Measurements from ENCODE around the gene NBAS.

The NBAS gene

DNA sequence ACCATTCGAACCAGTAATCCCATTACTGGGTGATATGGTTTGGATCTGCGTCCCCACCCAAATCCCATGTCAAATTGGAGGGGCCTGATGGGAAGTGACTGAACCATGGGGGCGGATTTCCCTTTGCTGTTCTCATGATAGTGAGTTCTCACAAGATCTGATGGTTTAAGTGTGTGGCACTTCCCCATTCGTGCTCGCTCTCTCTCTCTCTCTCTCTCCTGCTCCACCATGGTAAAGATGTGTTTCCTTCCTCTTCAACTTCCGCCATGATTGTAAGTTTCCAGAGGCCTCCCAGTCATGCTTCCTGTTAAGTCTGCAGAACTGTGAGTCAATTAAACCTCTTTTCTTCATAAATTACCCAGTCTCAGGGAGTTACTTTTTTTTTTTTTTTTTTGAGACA is 62.6 kb downstream of the NBAS start:
- Histone ChIP-seq H3K27me3 (replicated peaks; ENCODE audit: control insufficient read depth, insufficient read depth, low read length) (no peaks in the 10 kb centered on the region), H3K4me3 (replicated peaks; ENCODE audit: low read depth, low read length) (no peak overlapping the region), H3K36me3 (ENCODE audit: control insufficient read depth, insufficient read depth, low read length) (peaks cover 2% of the 10 kb centered on the region)
- TF ChIP-seq, protein P1, sequence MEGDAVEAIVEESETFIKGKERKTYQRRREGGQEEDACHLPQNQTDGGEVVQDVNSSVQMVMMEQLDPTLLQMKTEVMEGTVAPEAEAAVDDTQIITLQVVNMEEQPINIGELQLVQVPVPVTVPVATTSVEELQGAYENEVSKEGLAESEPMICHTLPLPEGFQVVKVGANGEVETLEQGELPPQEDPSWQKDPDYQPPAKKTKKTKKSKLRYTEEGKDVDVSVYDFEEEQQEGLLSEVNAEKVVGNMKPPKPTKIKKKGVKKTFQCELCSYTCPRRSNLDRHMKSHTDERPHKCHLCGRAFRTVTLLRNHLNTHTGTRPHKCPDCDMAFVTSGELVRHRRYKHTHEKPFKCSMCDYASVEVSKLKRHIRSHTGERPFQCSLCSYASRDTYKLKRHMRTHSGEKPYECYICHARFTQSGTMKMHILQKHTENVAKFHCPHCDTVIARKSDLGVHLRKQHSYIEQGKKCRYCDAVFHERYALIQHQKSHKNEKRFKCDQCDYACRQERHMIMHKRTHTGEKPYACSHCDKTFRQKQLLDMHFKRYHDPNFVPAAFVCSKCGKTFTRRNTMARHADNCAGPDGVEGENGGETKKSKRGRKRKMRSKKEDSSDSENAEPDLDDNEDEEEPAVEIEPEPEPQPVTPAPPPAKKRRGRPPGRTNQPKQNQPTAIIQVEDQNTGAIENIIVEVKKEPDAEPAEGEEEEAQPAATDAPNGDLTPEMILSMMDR (IDR thresholded peaks at IDR 0.05; ENCODE audit: insufficient read depth, low read length, poor library complexity, severe bottlenecking): no peak
- DNase-seq (ENCODE audit: extremely low read depth, insufficient read length): no peak

- TF ChIP-seq, protein P1 (IDR thresholded peaks at IDR 0.05; ENCODE audit: insufficient read depth, low read length, poor library complexity, severe bottlenecking): no peak
- DNase-seq (ENCODE audit: extremely low read depth, insufficient read length): no peak
- Histone ChIP-seq H3K27me3 (replicated peaks; ENCODE audit: control insufficient read depth, insufficient read depth, low read length) (no peaks in the 10 kb centered on the region), H3K36me3 (ENCODE audit: control insufficient read depth, insufficient read depth, low read length) (no peaks in the 10 kb centered on the region; the same call in none of the 2 replicates), H3K4me3 (replicated peaks; ENCODE audit: low read depth, low read length) (no peak overlapping the region)
Observed at GRCh38 chr2:15494877-15495276, 66.3 kb downstream of the NBAS start.

DNA sequence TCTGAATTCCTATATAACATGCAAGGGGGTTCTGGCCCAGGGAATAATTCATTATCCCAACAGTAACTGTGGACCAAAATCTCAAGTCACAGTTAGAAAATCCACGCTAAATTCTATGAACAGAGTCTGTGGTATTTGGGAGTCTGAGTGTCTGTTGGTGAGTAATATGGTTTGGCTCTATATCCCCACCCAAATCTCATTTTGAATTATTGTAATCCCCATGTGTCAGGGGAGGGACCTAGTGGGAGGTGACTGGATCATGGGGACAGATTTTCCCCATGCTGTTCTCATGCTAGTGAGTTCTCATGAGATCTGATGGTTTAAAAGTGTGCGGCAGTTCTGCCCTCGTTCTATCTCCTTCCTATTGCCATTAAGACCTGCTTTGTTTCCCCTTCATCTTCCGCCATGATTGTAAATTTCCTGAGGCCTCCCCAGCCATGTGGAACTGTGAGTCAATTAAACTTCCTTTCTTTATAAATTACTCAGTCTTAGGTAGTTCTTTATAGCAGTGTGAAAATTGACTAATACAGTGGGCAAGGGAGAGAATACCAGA is 68.3 kb downstream of the NBAS start:
- H3K36me3 ChIP-seq (ENCODE audit: control insufficient read depth, insufficient read depth, low read length): no peaks in the 10 kb centered on the region; the same call in none of the 2 replicates

DNA sequence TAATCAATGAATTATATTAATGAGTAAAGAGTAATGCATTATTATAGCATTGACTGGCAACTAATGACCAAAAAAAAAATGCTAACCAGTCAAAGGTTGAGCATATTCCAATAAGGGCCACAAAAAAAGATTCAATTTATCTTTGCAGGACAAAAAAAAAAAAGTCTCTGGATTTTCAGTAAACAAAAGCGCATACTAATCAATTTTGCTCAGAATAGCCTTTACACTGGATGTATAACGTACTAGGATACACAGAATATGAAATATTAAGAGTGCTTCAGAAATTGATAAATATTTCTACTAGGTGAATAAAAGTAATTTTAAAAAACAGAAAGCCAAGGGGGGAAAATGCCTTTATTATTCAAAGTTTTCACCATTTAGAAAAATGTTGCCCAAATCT is 74.4 kb downstream of the NBAS start:
- TF ChIP-seq, protein P1 (IDR thresholded peaks at IDR 0.05; ENCODE audit: insufficient read depth, low read length, poor library complexity, severe bottlenecking): no peak
- H3K36me3 ChIP-seq (ENCODE audit: control insufficient read depth, insufficient read depth, low read length): no peaks in the 10 kb centered on the region; the same call in 1 of the 2 replicates
- DNase-seq (ENCODE audit: extremely low read depth, insufficient read length): no peak

More for the DNA sequence above, 68.3 kb downstream of the NBAS start:
- Histone ChIP-seq H3K4me3 (replicated peaks; ENCODE audit: low read depth, low read length) (no peak overlapping the region), H3K27me3 (replicated peaks; ENCODE audit: control insufficient read depth, insufficient read depth, low read length) (no peaks in the 10 kb centered on the region)
- DNase-seq (ENCODE audit: extremely low read depth, insufficient read length): no peak
- TF ChIP-seq, protein P1 (IDR thresholded peaks at IDR 0.05; ENCODE audit: insufficient read depth, low read length, poor library complexity, severe bottlenecking): no peak

DNA sequence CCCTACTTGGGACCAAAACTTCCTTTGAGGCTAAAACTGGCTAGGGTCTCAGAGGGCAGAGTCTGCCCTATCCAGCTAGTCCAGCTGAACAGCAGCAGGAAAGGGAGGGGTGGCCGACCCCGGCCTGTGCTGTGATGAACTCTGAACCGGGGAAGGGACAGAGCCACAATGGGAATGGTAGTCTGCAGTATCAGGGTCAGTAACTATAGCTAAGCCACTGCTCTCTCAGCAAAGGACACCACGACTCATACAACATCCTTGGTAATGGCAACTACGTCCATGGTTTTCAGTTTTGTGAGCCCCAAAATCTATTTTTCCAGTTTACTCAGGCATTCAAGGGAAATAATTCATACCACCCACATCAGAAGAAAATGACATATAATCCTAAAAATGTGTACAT is 75.2 kb downstream of the NBAS start:
- TF ChIP-seq, protein P1 (IDR thresholded peaks at IDR 0.05; ENCODE audit: insufficient read depth, low read length, poor library complexity, severe bottlenecking): no peak
- H3K4me3 ChIP-seq (replicated peaks; ENCODE audit: low read depth, low read length): no peak overlapping the region
- H3K27me3 ChIP-seq (replicated peaks; ENCODE audit: control insufficient read depth, insufficient read depth, low read length): no peaks in the 10 kb centered on the region
- no peaks in the 10 kb centered on the region; the same call in 1 of the 2 replicates for H3K36me3 ChIP-seq (ENCODE audit: control insufficient read depth, insufficient read depth, low read length)
- DNase-seq (ENCODE audit: extremely low read depth, insufficient read length): no peak

More for the DNA sequence above, 74.4 kb downstream of the NBAS start:
- Histone ChIP-seq H3K27me3 (replicated peaks; ENCODE audit: control insufficient read depth, insufficient read depth, low read length) (no peaks in the 10 kb centered on the region), H3K4me3 (replicated peaks; ENCODE audit: low read depth, low read length) (no peak overlapping the region)

- H3K36me3 ChIP-seq (ENCODE audit: control insufficient read depth, insufficient read depth, low read length): peaks cover 1% of the 10 kb centered on the region; the same call in 1 of the 2 replicates
- H3K4me3 ChIP-seq (replicated peaks; ENCODE audit: low read depth, low read length): no peak overlapping the region
- DNase-seq (ENCODE audit: extremely low read depth, insufficient read length): no peak
- TF ChIP-seq, protein P1 (IDR thresholded peaks at IDR 0.05; ENCODE audit: insufficient read depth, low read length, poor library complexity, severe bottlenecking): no peak
- no peaks in the 10 kb centered on the region for H3K27me3 ChIP-seq (replicated peaks; ENCODE audit: control insufficient read depth, insufficient read depth, low read length)
Observed at GRCh38 chr2:15481000-15481399, 80.1 kb downstream of the NBAS start.
